HCT116 (cell line): ENCODE results near the gene HEMK1.

ENCODE experiments used
- POLR2AphosphoS5 ChIP-seq: IDR thresholded peaks from 2 replicates; pipeline ENCODE4 v1.6.1; 2011; ENCODE audit warnings: mild to moderate bottlenecking, low read depth, low read length, moderate library complexity
- YY1 ChIP-seq: IDR thresholded peaks from 2 replicates; pipeline ENCODE4 v1.6.1; 2011; ENCODE audit warnings: low read length, low read depth, moderate library complexity, mild to moderate bottlenecking; ENCODE audit not compliant: insufficient replicate concordance; ENCODE audit errors: extremely low read depth
- ZNF274 ChIP-seq: fragments of 200-500 bp; sonication (Bioruptor generic); IDR thresholded peaks from 2 replicates; pipeline ENCODE4 v1.6.1; 2014; ENCODE audit warnings: mild to moderate bottlenecking, low read depth, low read length, inconsistent platforms
- TF ChIP-seq, protein P1 (sequence below), 3 experiments: fragments of 200-600 bp in 1 of 3; sonication (generic) in 1 of 3; IDR thresholded peaks in 2 of 3; conservative IDR thresholded peaks in 1 of 3; 2 replicates each; pipeline ENCODE4 v1.5.1; 2012 to 2017; ENCODE audit warnings: low read depth in 2 of 3, low read length in 2 of 3, antibody characterized with exemption in 1 of 3, borderline replicate concordance in 1 of 3, control low read depth in 1 of 3, mild to moderate bottlenecking in 1 of 3, mixed read lengths in 1 of 3, mixed run types in 1 of 3, moderate library complexity in 1 of 3; ENCODE audit not compliant: insufficient read depth in 1 of 3
- TF ChIP-seq, protein P2 (sequence below): IDR thresholded peaks from 2 replicates; pipeline ENCODE4 v1.6.1; 2012; ENCODE audit warnings: low read depth
- TF ChIP-seq, protein P3 (sequence below): IDR thresholded peaks from 2 replicates; pipeline ENCODE4 v1.6.1; 2012
- TF ChIP-seq, protein P4 (sequence below): IDR thresholded peaks from 2 replicates; pipeline ENCODE4 v1.6.1; 2011; ENCODE audit warnings: mild to moderate bottlenecking, low read length, moderate library complexity; ENCODE audit not compliant: insufficient replicate concordance; ENCODE audit errors: extremely low read depth

DNA sequence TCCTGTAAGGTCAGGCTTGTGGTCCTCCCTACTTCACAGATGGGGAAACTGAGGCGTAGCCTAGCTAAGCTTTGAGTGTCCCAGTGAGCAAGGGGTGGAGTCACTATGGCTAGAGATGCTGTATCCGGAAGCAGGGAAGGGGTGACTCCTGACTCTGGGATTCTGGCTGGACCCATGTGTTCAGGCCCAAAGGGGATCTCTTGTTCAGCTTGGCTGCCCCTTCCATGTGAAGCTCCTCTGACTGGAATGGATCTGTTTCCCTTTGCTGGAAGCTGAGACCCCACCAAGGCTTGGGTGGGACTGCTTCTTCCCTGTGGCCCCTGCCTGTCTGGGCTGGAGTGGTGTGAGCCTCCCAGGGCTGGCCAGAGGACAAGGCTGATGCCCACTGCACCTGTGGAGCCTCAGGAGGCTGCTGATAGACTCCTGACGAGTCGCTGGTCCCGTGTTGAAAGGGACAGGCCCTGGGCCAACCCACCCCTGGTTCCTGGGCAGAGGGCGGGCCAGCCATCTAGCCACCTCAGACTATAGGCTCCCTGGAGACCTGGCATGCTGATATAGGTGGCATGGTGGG, 48.7 kb downstream of the HEMK1 start:
- TF ChIP-seq ZNF274 (no peak), POLR2AphosphoS5 (peak; percentile 28; the same call in 1 of the 2 replicates), YY1 (no peak)
- TF ChIP-seq, protein P1, sequence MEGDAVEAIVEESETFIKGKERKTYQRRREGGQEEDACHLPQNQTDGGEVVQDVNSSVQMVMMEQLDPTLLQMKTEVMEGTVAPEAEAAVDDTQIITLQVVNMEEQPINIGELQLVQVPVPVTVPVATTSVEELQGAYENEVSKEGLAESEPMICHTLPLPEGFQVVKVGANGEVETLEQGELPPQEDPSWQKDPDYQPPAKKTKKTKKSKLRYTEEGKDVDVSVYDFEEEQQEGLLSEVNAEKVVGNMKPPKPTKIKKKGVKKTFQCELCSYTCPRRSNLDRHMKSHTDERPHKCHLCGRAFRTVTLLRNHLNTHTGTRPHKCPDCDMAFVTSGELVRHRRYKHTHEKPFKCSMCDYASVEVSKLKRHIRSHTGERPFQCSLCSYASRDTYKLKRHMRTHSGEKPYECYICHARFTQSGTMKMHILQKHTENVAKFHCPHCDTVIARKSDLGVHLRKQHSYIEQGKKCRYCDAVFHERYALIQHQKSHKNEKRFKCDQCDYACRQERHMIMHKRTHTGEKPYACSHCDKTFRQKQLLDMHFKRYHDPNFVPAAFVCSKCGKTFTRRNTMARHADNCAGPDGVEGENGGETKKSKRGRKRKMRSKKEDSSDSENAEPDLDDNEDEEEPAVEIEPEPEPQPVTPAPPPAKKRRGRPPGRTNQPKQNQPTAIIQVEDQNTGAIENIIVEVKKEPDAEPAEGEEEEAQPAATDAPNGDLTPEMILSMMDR (IDR thresholded peaks at IDR 0.05 in 2 of 3, conservative IDR thresholded peaks at IDR 0.05 in 1 of 3; ENCODE audit: borderline replicate concordance in 1 of 3, insufficient read depth in 1 of 3, low read depth in 2 of 3, low read length in 2 of 3), result no peak
- TF ChIP-seq, protein P2, sequence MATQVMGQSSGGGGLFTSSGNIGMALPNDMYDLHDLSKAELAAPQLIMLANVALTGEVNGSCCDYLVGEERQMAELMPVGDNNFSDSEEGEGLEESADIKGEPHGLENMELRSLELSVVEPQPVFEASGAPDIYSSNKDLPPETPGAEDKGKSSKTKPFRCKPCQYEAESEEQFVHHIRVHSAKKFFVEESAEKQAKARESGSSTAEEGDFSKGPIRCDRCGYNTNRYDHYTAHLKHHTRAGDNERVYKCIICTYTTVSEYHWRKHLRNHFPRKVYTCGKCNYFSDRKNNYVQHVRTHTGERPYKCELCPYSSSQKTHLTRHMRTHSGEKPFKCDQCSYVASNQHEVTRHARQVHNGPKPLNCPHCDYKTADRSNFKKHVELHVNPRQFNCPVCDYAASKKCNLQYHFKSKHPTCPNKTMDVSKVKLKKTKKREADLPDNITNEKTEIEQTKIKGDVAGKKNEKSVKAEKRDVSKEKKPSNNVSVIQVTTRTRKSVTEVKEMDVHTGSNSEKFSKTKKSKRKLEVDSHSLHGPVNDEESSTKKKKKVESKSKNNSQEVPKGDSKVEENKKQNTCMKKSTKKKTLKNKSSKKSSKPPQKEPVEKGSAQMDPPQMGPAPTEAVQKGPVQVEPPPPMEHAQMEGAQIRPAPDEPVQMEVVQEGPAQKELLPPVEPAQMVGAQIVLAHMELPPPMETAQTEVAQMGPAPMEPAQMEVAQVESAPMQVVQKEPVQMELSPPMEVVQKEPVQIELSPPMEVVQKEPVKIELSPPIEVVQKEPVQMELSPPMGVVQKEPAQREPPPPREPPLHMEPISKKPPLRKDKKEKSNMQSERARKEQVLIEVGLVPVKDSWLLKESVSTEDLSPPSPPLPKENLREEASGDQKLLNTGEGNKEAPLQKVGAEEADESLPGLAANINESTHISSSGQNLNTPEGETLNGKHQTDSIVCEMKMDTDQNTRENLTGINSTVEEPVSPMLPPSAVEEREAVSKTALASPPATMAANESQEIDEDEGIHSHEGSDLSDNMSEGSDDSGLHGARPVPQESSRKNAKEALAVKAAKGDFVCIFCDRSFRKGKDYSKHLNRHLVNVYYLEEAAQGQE, result no peak
- TF ChIP-seq, protein P3, sequence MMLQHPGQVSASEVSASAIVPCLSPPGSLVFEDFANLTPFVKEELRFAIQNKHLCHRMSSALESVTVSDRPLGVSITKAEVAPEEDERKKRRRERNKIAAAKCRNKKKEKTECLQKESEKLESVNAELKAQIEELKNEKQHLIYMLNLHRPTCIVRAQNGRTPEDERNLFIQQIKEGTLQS, result no peak
- TF ChIP-seq, protein P4, sequence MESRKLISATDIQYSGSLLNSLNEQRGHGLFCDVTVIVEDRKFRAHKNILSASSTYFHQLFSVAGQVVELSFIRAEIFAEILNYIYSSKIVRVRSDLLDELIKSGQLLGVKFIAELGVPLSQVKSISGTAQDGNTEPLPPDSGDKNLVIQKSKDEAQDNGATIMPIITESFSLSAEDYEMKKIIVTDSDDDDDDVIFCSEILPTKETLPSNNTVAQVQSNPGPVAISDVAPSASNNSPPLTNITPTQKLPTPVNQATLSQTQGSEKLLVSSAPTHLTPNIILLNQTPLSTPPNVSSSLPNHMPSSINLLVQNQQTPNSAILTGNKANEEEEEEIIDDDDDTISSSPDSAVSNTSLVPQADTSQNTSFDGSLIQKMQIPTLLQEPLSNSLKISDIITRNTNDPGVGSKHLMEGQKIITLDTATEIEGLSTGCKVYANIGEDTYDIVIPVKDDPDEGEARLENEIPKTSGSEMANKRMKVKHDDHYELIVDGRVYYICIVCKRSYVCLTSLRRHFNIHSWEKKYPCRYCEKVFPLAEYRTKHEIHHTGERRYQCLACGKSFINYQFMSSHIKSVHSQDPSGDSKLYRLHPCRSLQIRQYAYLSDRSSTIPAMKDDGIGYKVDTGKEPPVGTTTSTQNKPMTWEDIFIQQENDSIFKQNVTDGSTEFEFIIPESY, result no peak
